Measurements from ENCODE around the gene LRBA.
"Not testable (repeated sequence)": the region's sequence is repeated elsewhere in the genome, so short reads cannot be mapped to it uniquely, and the experiment has no call there.

The LRBA gene

GRCh38 chr4:150386415-150386814 lies 628.7 kb downstream of the LRBA start:
- DNase-seq (ENCODE audit: low read depth in 2 of 3, low spot score in 2 of 3), result not testable (repeated sequence)

GRCh38 chr4:150385606-150386005 lies 629.5 kb downstream of the LRBA start:
- DNase-seq (ENCODE audit: low read depth in 2 of 3, low spot score in 2 of 3), result no peak

GRCh38 chr4:150384249-150384648 lies 630.8 kb downstream of the LRBA start:
- no peak for DNase-seq (ENCODE audit: low read depth in 2 of 3, low spot score in 2 of 3)

- DNase-seq (ENCODE audit: low read depth in 2 of 3, low spot score in 2 of 3), result no peak
Measured at GRCh38 chr4:150382028-150382427, 633.1 kb downstream of the LRBA start.

- no peak for DNase-seq (ENCODE audit: low read depth in 2 of 3, low spot score in 2 of 3)
Measured at GRCh38 chr4:150381609-150382008, 633.5 kb downstream of the LRBA start.

GRCh38 chr4:150381036-150381435 lies 634.0 kb downstream of the LRBA start:
- DNase-seq (ENCODE audit: low read depth in 2 of 3, low spot score in 2 of 3), result no peak

- DNase-seq (ENCODE audit: low read depth in 2 of 3, low spot score in 2 of 3), result no peak
Measured at GRCh38 chr4:150379454-150379853, 635.6 kb downstream of the LRBA start.

GRCh38 chr4:150375025-150375424 lies 640.1 kb downstream of the LRBA start:
- DNase-seq (ENCODE audit: low read depth in 2 of 3, low spot score in 2 of 3), result no peak

GRCh38 chr4:150371869-150372268 lies 643.2 kb downstream of the LRBA start:
- DNase-seq (ENCODE audit: low read depth in 2 of 3, low spot score in 2 of 3), result no peak

GRCh38 chr4:150369434-150370380 lies 645.4 kb downstream of the LRBA start:
- DNase-seq (ENCODE audit: low read depth in 2 of 3, low spot score in 2 of 3), result no peak

- no peak for DNase-seq (ENCODE audit: low read depth in 2 of 3, low spot score in 2 of 3)
Measured at GRCh38 chr4:150368667-150369066, 646.4 kb downstream of the LRBA start.

GRCh38 chr4:150367326-150367725 lies 647.8 kb downstream of the LRBA start:
- DNase-seq (ENCODE audit: low read depth in 2 of 3, low spot score in 2 of 3), result no peak

- no peak for DNase-seq (ENCODE audit: low read depth in 2 of 3, low spot score in 2 of 3)
Measured at GRCh38 chr4:150366487-150366999, 648.5 kb downstream of the LRBA start.

- DNase-seq (ENCODE audit: low read depth in 2 of 3, low spot score in 2 of 3), result no peak
Measured at GRCh38 chr4:150363721-150364688, 651.1 kb downstream of the LRBA start.

GRCh38 chr4:150358691-150359090 lies 656.4 kb downstream of the LRBA start:
- no peak for DNase-seq (ENCODE audit: low read depth in 2 of 3, low spot score in 2 of 3)

GRCh38 chr4:150357829-150358228 lies 657.3 kb downstream of the LRBA start:
- no peak for DNase-seq (ENCODE audit: low read depth in 2 of 3, low spot score in 2 of 3)

GRCh38 chr4:150355858-150356455 lies 659.1 kb downstream of the LRBA start:
- no peak for DNase-seq (ENCODE audit: low read depth in 2 of 3, low spot score in 2 of 3)

- no peak for DNase-seq (ENCODE audit: low read depth in 2 of 3, low spot score in 2 of 3)
Measured at GRCh38 chr4:150355418-150355817, 659.7 kb downstream of the LRBA start.

- DNase-seq (ENCODE audit: low read depth in 2 of 3, low spot score in 2 of 3), result no peak
Measured at GRCh38 chr4:150354214-150354796, 660.8 kb downstream of the LRBA start.

- no peak for DNase-seq (ENCODE audit: low read depth in 2 of 3, low spot score in 2 of 3)
Measured at GRCh38 chr4:150348079-150348478, 667.0 kb downstream of the LRBA start.

All from activated CD8-positive, alpha-beta memory T cell treated with anti-CD3 and anti-CD28 coated beads for 48 hours (primary cell).